ENCODE measurements around the gene ARMH3.

The ARMH3 gene

GRCh38 chr10:102065561-102066398, 9.8 kb upstream of the ARMH3 start:
- TF ChIP-seq GATA2 (IDR thresholded peaks at IDR 0.05; ENCODE audit: low read depth, low read length), result no peak
- TF ChIP-seq GATA3 (IDR thresholded peaks at IDR 0.05; ENCODE audit: low read depth, low read length), result no peak

GRCh38 chr10:102064868-102065560, 9.0 kb upstream of the ARMH3 start, which contains the start of gene HPS6:
Gene HPS6, plus strand, starts transcription at chr10:102065349. Its CDS starts 126 bp downstream, at chr10:102065475.
- TF ChIP-seq GATA2 (IDR thresholded peaks at IDR 0.05; ENCODE audit: low read depth, low read length), result peak; percentile 24; the same call in 1 of the 2 replicates
- no peak for TF ChIP-seq GATA3 (IDR thresholded peaks at IDR 0.05; ENCODE audit: low read depth, low read length)

DNA sequence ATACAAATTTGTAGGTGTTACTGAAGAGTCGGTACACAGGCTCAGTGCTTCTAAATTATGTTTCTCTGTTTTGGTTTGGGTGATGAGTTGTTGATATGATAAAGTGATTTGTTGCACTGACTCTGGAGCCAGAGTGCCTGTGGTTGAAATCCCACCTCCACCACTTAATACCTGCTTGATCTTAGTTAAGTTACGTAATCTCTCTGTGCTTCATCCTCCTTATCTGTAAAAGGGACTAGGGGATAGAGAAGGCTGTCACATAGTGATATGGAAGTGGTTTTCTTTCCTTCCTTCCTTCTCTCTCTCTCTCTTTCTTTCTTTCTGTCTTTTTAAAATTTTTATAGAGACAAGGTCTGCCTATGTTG, 8.5 kb upstream of the ARMH3 start:
- TF ChIP-seq GATA3 (IDR thresholded peaks at IDR 0.05; ENCODE audit: low read depth, low read length) (no peak), GATA2 (IDR thresholded peaks at IDR 0.05; ENCODE audit: low read depth, low read length) (no peak)

- TF ChIP-seq GATA2 (IDR thresholded peaks at IDR 0.05; ENCODE audit: low read depth, low read length) (no peak), GATA3 (IDR thresholded peaks at IDR 0.05; ENCODE audit: low read depth, low read length) (no peak)
These were observed 4.0 kb upstream of the ARMH3 start for GRCh38 chr10:102059987-102060386.

DNA sequence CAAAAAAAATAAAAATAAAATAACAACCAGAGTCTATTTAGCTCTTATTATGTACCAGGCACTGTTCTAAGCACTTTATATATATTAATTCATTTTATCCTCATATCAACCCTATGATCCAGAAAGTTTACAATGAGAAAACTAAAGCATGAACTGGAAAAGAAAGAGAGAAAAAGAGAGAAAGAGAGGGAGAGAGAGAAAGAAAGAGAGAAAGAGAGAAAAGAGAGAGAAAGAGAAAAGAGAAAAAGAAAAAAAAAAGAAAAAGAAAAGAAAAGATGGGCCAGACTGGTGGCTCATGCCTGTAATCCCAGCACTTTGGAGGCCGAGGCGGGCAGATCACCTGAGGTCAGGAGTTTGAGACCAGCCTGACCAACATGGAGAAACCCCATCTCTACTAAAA, 9.9 kb downstream of the ARMH3 start:
- TF ChIP-seq GATA2 (IDR thresholded peaks at IDR 0.05; ENCODE audit: low read depth, low read length) (no peak), GATA3 (IDR thresholded peaks at IDR 0.05; ENCODE audit: low read depth, low read length) (no peak)

DNA sequence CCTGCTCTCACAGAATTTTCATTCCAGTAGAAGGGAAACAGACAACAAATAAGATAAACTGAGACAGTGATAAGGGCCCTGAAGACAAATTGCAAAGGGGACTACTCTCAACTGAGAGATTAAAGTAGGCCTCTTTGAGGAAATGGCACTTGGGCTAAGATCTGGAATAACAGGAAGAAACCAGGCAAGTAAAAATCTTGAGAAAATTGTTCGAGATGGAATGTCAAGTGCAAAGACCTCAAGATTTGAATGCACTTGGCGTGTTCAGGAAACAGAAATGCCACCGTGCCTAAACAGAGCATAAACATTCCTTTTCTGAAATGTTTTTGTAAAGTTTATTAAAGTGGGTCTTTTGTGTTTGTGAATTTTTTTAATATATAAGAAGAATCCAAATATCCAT, 10.7 kb downstream of the ARMH3 start:
- TF ChIP-seq GATA2 (IDR thresholded peaks at IDR 0.05; ENCODE audit: low read depth, low read length) (no peak), GATA3 (IDR thresholded peaks at IDR 0.05; ENCODE audit: low read depth, low read length) (no peak)

GRCh38 chr10:102040305-102041050, 15.5 kb downstream of the ARMH3 start:
- TF ChIP-seq GATA3 (IDR thresholded peaks at IDR 0.05; ENCODE audit: low read depth, low read length) (no peak), GATA2 (IDR thresholded peaks at IDR 0.05; ENCODE audit: low read depth, low read length) (no peak)

- TF ChIP-seq GATA3 (IDR thresholded peaks at IDR 0.05; ENCODE audit: low read depth, low read length) (no peak), GATA2 (IDR thresholded peaks at IDR 0.05; ENCODE audit: low read depth, low read length) (no peak)
These were observed 17.6 kb downstream of the ARMH3 start for GRCh38 chr10:102038410-102038809.

DNA sequence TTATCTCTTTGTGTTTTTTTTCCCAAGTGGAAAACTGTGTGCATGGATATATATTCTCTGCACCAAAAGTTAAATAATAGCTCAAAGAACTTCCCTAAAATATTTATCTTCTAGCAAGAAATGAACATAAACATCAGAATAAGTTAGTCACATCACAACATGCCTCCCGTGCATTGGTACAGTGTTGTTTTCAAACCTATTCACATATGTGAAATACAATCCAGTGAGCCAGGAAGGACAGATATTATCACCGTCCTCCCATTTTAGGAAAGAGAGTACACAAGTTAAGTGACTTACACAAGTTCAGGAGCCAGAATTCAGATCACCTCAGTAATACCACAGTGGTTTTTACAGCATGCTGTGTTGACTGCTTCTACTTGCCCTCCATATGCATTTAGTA, 22.2 kb downstream of the ARMH3 start:
- TF ChIP-seq GATA3 (IDR thresholded peaks at IDR 0.05; ENCODE audit: low read depth, low read length) (no peak), GATA2 (IDR thresholded peaks at IDR 0.05; ENCODE audit: low read depth, low read length) (no peak)

- no peak for TF ChIP-seq GATA3 (IDR thresholded peaks at IDR 0.05; ENCODE audit: low read depth, low read length)
- TF ChIP-seq GATA2 (IDR thresholded peaks at IDR 0.05; ENCODE audit: low read depth, low read length), result no peak
These were observed 28.7 kb downstream of the ARMH3 start for GRCh38 chr10:102027261-102027660.

DNA sequence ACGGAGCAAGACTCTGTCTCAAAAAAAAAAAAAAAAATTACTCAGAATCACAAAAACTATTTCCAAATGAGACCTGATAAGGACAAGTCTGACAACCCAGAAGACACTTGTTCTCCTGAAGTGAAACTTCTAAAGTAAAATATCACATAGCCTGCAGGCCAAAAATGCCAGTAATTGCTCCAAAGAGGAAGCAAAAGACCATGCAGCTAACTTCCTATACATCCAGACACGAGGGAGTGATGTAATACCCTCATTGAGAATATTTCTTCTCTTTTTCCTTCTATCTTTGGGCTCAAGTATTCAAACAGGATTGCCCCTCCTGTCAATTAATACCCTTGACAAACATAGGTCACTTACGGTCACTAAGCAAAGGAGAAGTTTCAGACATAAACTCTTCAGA, 31.2 kb downstream of the ARMH3 start:
- TF ChIP-seq GATA2 (IDR thresholded peaks at IDR 0.05; ENCODE audit: low read depth, low read length) (no peak), GATA3 (IDR thresholded peaks at IDR 0.05; ENCODE audit: low read depth, low read length) (no peak)

- TF ChIP-seq GATA3 (IDR thresholded peaks at IDR 0.05; ENCODE audit: low read depth, low read length) (no peak), GATA2 (IDR thresholded peaks at IDR 0.05; ENCODE audit: low read depth, low read length) (no peak)
These were observed 35.0 kb downstream of the ARMH3 start for GRCh38 chr10:102020938-102021337.

GRCh38 chr10:102017295-102017694, 38.7 kb downstream of the ARMH3 start:
- TF ChIP-seq GATA2 (IDR thresholded peaks at IDR 0.05; ENCODE audit: low read depth, low read length) (no peak), GATA3 (IDR thresholded peaks at IDR 0.05; ENCODE audit: low read depth, low read length) (no peak)

GRCh38 chr10:102016416-102016815, 39.6 kb downstream of the ARMH3 start:
- TF ChIP-seq GATA3 (IDR thresholded peaks at IDR 0.05; ENCODE audit: low read depth, low read length) (no peak), GATA2 (IDR thresholded peaks at IDR 0.05; ENCODE audit: low read depth, low read length) (no peak)

Measured in SH-SY5Y (cell line).